ENCODE measurements around the gene PTGES2.
A peak's percentile ranks its signal among the peaks of the same experiment; 100 is the strongest.

Gene PTGES2

DNA sequence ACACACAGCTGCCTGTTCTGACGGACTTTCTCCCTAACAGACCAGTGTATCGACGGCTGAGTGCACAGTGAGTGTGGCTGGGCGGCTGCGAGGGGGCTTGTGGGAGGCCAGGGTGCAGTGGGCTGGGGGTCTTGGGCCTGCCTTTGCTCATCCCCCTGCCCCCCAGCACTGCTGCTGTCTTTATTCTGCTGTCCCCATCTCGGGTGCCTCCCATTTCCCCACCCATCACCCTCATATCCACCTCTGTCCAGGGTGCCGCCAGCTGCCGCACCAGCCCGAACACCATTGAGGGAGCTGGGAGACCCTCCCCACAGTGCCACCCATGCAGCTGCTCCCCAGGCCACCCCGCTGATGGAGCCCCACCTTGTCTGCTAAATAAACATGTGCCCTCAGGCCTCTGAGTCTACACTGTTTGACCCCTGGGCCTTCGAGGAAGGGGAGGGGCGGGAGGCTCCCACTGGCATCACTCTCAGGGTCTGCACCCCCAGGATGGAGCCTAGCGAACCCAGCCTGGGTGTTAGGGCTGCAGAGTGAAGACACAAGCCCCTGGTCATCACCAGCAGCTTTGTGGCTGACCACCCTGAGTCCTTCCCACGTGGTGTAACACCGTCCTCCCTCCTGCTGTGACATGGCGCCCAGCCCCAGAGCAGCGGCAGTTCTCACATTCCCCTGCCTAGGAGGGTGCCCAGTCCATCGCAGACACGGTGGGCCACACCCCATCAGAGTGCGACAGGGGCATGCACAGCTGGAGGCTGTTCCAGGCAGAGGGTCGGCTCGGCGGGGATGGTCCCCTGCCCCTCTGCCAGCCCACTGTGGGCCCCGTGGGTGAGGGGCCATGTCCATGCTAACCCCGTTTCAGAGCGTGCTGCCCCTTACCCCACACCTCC, 25.8 kb upstream of the PTGES2 start:
- DNase-seq (ENCODE audit: low spot score) = no peak

DNA sequence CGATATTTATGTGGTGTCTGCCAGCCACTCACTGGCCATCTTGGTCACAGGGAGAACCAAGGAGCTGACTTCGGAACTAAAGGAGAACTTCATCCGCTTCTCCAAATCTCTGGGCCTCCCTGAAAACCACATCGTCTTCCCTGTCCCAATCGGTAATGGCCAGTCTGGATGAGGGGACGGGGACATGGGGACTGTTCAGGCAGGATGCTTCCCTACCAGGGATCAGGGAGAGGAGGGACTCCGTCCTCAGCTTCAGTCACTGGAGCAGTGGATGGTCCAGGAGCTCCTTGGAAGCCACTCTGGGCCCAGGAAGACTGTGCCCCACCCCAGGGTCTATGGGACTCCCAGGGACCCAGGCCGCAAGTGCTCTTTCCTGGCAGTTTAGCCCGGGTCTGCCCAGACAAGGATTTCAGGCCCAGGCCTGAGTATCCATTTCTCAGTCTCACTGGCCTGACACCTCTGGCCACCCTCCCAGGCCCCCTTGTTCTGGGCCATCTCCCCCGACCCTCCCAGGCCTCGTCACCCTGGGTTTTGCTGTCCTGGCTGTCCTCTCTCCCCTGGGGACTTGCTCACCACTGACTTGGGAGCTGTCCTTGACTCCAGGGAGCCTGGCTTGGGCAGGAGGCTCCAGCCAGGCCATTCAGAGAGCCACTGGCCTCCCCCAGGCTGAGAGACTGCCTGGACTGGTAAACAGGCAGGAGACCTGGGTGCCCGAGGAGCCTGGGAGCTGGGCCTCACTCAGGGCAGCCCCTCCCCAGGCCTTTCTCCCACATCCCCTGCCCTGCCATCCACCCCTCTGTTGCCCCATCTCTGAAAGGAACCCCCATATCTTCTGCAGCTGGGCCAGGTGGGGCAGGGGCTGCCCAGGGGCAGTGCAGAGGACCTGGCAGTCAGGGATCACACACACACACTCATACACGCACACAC, 24.9 kb upstream of the PTGES2 start:
- no peak for DNase-seq (ENCODE audit: low spot score)

DNA sequence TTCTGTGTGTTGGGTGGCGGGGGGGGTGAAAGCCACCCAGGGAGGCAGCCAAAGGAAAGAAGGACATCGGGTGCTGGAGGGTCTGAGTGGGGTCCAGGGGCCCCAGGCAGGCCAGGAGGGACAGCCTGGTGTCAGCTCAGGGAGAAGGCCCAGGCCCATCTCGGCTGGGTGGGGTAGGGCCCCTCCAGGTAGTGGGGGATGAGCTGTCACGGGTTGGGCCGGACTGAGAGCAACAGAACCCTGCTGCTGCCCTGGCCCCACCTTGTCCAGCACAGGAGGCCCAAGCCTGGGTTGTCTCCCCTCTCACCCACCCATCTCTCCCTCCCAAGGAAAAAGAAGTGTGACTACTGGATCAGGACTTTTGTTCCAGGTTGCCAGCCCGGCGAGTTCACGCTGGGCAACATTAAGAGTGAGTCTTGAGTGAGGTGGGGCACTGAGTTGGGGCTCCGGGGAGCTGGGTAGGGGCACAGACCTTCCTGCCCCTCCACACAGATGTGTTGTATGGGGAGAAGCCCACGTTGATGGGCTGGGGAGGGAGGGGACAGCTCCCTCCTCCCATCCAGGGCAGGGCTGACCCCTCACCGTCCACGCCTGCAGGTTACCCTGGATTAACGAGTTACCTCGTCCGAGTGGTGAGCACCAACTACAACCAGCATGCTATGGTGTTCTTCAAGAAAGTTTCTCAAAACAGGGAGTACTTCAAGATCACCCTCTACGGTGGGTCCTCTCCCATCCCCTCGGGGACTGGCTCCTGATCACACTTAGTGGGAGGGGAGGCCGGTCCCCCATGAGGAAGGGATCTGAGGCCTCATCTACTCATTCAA, 24.0 kb upstream of the PTGES2 start:
- no peak for DNase-seq (ENCODE audit: low spot score)

DNA sequence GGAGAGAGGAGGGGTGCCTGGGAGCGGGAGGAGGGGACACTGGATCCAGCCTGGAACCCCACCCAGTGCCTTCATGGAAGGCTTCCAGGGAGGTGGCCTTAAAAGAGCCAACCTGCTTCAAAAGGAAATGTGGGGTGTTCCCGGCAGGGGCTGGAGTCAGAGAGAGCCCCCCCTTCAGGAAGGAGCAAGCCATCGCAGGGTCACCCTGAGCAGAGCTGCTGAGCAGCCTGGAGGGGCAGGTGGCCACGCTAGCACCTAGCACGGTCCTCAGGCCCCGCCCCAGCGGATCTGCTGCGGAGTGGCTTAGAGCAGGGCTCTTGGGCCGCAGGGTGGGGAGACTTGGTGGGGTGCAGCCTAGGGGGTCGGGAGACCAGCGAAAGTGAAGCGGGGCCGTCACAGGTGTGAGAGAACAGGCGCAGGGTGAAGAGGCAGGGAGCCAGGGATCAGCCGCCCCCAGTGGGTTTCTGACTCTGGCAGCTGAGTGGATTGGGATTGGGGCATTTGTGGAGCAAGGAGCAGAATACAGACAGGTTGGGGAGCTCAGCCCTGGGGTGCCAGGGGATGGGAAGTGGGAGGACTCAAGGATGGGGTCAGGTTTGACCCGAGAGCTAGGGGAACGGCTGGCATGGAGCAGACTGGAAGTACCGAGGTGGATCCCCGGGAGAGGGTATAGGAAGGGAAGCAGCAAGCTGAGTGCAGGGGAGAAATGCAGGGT, 23.2 kb upstream of the PTGES2 start:
- peak; percentile 63 for DNase-seq (ENCODE audit: low spot score)

- no peak for DNase-seq (ENCODE audit: low spot score)
These were observed 22.5 kb upstream of the PTGES2 start for GRCh38 chr9:128149951-128150593.

- DNase-seq (ENCODE audit: low spot score) = no peak
These were observed 21.6 kb upstream of the PTGES2 start, which contains the start of gene LCN2 for GRCh38 chr9:128149001-128149701. Gene LCN2, plus strand, starts transcription at chr9:128149453. Its CDS starts 73 bp downstream, at chr9:128149526.

- no peak for DNase-seq (ENCODE audit: low spot score)
These were observed 21.0 kb upstream of the PTGES2 start for GRCh38 chr9:128148509-128149000.

GRCh38 chr9:128146591-128147120, 19.1 kb upstream of the PTGES2 start:
- DNase-seq (ENCODE audit: low spot score) = no peak

- no peak for DNase-seq (ENCODE audit: low spot score)
These were observed 18.4 kb upstream of the PTGES2 start for GRCh38 chr9:128145951-128146351.

DNA sequence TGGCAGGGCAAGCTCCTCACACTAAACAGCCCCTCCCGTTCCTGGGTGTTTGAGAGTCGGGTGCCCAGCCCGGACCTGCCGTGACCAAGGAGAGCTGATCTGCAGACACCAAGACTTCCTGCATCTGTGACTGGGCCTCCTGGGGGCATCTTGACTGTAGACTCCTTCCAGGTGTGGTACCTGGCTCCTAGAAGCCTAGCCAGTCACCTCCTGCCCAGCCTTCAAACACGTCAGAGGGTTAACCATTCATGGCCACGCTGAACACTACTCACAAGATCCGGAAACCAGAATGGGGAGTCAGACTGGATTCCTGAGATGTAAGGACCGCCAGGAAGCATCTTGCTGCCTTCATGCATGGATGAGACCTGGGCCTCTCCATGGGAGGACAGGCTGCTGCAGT, 18.0 kb upstream of the PTGES2 start:
- no peak for DNase-seq (ENCODE audit: low spot score)

GRCh38 chr9:128144239-128145181, 17.0 kb upstream of the PTGES2 start:
- DNase-seq (ENCODE audit: low spot score) = no peak

- DNase-seq (ENCODE audit: low spot score) = no peak
These were observed 16.2 kb upstream of the PTGES2 start for GRCh38 chr9:128143525-128144238.

DNA sequence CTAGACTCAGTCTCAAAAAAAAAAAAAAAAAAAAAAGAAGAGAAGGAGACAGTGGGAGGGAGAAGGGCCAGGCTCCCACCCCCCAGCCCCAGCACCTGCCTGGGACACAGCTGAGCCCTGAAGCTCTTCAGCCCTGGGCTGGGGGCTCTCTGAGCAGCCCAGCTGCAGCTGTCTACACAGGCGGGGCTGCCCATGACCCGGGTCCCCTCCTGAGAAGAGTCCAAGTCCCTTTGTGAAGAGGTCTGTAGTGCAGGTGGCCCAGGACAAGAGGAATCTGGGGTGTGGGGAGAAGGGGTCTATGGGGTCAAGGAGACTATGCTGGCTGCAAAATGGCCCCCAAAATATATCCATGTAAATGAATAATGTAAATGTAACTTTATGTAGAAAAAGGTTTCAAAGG, 15.1 kb upstream of the PTGES2 start:
- DNase-seq (ENCODE audit: low spot score) = no peak

GRCh38 chr9:128142061-128142460, 14.5 kb upstream of the PTGES2 start:
- DNase-seq (ENCODE audit: low spot score) = no peak

DNA sequence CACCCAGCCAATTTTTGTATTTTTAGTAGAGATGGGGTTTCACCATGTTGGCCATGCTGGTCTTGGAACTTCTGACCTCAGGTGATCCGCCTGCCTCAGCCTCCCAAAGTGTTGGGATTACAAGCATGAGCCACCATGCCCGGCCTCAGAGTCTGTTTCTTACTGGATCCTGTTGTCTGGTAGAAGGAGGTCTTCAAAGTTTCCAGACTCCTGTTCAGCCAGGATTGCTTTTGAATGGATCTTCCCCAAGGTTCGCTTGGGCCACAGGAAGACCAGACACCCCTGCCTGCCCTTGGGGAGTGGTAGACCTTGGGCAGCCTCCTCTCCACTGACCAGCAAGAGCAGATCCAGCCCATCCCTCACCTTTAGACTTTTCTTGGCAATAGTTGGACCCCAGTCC, 14.1 kb upstream of the PTGES2 start:
- DNase-seq (ENCODE audit: low spot score) = no peak

DNA sequence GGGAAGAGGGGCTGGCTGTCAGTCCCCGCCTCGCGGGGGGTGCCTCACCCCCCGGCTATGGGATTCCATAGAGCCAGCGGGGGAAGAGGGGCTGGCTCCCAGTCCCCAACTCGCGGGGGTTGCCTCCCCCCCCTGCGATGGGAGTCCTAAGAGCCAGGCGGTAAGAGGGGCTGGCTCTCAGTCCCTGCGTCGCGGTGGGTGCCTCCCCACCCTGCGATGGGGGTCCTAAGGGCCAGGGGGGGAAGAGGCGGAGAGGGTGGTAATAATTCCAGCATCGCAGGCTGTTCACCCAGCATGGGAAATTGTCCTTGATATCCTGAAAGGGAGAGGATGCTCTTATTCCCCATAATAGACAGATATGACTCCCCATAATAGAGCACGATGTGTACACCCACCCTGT, 12.1 kb upstream of the PTGES2 start:
- no peak for DNase-seq (ENCODE audit: low spot score)

DNA sequence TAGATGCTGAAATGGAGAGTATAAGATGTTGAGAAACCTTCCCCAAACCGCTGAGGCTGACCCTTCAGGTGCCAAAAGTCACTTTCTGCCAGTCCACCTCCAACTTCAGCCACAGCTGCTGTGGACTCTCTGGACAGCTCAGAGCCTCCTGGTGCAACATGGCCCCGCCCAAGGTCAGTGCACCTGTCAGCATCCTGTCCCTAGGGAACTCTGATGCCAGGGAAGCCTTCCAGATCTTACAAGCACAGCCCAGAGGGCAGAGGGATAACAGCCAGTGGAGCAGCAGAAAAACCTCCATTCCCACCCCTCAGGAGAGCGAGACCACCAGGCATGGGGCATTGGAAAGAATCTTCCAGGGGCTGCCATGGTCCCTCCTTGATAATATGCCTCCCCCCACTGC, 10.5 kb upstream of the PTGES2 start:
- no peak for DNase-seq (ENCODE audit: low spot score)
